T-helper 9 cell (primary cell): ENCODE data around the gene MAP7.
"Not testable (repeated sequence)": the region's sequence is repeated elsewhere in the genome, so short reads cannot be mapped to it uniquely, and the experiment has no call there.

Source experiments
- DNase-seq: peaks from one replicate; pipeline ENCODE4 v3.0.0-alpha.2; 2020

MAP7 gene

GRCh38 chr6:136502786-136503185, 47.4 kb downstream of the MAP7 start:
- no peak for DNase-seq

DNA sequence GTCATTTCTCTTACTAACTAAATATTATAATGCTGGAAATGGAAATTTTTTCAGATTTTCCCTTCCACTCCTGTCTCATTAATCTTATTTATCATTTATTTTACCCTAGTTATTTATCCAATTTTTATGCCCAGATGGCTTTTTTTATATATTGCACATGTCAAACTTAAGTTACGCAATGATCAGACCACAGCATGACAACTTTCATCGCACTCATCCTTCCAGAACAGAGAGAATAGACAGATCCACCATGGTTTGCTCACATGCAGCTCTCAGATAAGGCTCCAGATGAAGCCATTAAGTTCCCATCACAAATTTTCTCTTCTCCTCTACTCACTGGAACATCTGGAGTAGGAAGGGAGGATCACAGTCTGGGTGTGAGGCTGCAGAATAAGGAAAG, 48.7 kb downstream of the MAP7 start:
- DNase-seq, result no peak

GRCh38 chr6:136501096-136501495, 49.1 kb downstream of the MAP7 start:
- DNase-seq, result no peak

DNA sequence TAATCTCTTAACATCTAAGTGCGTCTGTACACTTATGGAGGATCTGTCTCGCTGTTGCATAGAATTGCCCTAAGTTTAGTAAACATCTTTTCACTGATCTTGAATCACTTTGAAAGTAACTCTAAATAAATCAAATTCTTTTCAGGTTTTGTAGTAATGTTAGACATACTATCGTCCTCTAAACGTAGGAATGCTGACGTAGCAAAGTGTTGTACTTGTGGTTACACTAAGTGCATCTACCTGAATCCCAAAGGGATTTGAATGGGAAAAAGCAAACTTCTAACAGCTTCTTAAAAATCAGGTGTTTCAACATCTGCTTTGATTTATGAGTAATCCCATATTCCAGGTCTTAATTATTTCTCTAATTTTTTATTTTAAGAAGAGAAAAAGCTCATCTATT, 49.8 kb downstream of the MAP7 start:
- no peak for DNase-seq

- DNase-seq, result no peak
Observed at GRCh38 chr6:136499370-136499769, 50.9 kb downstream of the MAP7 start.

DNA sequence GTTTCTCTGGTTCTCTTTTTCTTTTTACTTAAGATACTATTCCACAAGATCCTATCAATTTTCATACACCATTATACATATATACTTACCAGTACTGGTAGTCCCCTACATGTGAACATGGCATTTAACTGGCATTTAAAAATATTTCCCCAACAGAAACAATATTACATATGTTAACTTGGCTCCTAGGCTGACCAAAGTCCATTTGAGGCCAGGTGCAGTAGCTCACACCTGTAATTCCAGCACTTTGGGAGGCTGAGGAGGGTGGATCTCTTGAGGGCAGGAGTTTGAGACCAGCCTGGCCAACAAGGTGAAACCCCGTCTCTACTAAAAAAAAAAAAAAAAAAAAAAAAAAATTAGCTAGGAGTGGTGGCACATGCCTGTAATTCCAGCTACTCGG, 53.8 kb downstream of the MAP7 start:
- DNase-seq, result not testable (repeated sequence)

- no peak for DNase-seq
Observed at GRCh38 chr6:136494710-136495109, 55.5 kb downstream of the MAP7 start.

GRCh38 chr6:136494059-136494458, 56.2 kb downstream of the MAP7 start:
- no peak for DNase-seq

DNA sequence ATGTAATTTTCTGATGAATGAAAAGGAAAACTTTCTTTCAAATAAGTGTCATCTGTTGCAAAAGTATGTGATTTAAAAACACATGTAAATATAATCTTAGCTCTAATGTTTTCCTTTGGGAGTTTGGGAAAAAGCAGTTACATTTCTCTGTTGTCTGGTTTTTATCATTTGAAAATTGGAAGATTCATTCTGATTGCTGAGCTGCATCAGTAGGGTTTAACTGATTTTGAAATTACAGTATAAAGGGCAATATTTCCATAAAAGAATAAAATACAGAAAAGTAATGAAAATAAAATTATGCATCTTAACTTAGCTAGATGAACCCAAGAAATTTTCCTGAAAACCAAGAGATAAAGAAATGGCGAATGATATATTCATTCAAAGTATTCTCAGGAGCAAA, 57.8 kb downstream of the MAP7 start:
- DNase-seq, result no peak

DNA sequence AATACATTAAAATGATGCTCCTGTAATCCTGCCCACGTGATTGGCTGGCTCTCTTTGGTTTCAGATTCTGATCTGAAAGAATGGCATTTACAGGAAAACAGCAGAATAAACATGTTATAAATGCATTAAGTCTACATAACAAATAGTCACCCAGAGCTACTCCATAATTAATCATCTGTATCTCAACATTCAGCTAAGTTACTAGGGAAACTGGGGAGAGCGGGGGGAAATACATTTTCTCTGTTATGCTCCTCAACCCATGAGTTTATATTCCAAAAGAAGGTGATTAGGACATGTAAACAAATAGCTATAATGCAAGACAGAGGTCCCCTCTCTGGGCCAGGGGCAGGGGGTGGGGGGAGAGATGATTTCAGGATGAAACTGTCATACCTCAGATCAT, 58.5 kb downstream of the MAP7 start:
- DNase-seq, result no peak

- DNase-seq, result no peak
Observed at GRCh38 chr6:136491251-136491650, 59.0 kb downstream of the MAP7 start.

GRCh38 chr6:136489689-136490033, 60.6 kb downstream of the MAP7 start:
- DNase-seq, result not testable (repeated sequence)

- DNase-seq, result no peak
Observed at GRCh38 chr6:136487759-136488425, 62.3 kb downstream of the MAP7 start.

GRCh38 chr6:136486357-136486756, 63.9 kb downstream of the MAP7 start:
- no peak for DNase-seq

DNA sequence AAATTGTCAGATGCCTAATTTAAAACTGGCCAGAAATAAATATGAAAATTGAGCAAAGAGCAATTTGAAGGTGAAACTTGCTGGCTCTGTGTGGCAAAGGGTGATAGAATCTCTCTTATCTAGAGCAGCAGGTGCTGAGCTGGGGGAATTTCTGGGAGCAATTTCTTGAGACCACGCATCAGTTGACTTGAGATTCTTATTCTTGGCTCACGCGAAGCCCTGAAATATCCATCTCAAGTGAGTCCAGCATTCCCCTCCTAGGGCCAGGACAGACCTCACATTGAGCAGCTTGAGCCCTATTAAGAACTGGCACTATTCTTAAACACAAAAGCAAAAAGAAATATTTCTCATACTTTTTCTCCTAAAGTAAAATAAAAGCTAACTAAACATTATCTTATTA, 66.3 kb downstream of the MAP7 start:
- no peak for DNase-seq

DNA sequence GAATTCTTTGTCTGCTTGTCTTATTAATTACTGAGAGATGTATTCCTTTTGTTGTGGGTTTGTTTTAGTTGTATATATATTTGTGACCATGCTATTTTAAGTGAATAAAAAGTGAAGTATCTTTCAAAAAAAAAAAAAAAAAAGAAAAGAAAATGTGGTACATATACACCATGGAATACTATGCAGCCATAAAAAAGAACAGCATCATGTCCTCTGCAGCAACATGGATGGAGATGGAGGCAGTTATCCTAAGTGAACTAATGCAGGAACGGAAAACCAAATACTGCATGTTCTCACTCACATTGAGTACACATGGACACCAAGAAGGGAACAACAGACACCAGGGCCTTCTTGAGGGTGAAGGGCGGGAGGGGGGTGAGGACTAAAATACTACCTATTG, 67.2 kb downstream of the MAP7 start:
- DNase-seq, result not testable (repeated sequence)

DNA sequence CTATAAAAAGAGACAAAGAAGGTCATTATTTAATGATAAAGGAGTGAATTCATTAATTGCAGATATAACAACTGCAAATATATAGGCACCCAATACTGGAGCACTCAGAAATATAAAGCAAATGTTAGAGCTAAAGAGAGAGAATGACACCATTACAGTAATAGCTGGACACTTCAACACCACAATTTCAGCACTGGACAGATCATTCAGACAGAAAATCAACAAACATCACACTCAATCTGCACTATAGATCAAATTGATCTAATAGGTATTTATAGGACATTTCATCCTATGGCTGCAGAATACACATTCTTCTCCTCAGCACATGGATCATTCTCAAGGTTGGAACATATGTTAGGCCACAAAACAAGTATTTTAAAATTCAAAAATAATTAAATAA, 72.7 kb downstream of the MAP7 start:
- no peak for DNase-seq

- DNase-seq, result no peak
Observed at GRCh38 chr6:136475686-136476085, 74.5 kb downstream of the MAP7 start.

- no peak for DNase-seq
Observed at GRCh38 chr6:136474241-136474640, 76.0 kb downstream of the MAP7 start.

- DNase-seq, result no peak
Observed at GRCh38 chr6:136471922-136472321, 78.3 kb downstream of the MAP7 start.

DNA sequence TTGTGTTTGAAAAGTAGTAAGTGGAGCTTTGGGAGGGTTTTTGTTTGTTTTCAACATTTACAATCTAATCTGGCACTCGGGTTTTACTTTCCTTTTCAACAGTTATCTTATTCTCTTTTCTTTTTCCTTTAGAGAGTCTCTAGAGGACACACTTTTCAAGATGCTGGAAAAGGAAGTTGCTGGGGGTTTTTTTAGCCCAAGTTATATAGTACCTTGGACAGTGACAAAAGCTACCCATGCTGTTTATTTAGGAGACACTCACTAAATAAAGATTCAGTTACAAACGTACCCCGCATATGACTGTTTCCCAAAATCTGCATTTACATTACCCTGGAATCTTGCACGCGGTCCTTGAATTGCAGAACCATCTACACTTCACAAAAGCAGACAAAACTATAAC, 78.8 kb downstream of the MAP7 start:
- DNase-seq, result no peak

DNA sequence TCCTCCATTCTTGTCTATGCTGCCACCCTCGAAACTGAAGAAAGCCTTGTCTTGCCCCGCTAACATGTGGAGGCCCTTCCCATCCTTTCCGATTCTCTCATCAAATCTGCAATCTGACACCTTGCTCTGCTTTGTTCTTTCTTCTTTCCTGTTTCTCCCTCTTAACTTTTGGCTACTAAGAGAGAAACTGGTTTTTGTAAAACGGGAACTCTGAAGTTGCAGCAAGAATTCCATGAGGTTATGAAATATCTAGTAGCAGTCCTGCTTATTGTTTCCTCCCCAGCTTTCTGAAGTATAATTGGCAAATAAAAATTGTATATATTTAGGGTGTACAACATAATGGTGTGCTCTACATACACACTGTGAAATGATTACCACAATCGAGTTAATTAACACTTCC, 80.2 kb downstream of the MAP7 start:
- no peak for DNase-seq

- DNase-seq, result no peak
Observed at GRCh38 chr6:136469154-136469553, 81.1 kb downstream of the MAP7 start.

DNA sequence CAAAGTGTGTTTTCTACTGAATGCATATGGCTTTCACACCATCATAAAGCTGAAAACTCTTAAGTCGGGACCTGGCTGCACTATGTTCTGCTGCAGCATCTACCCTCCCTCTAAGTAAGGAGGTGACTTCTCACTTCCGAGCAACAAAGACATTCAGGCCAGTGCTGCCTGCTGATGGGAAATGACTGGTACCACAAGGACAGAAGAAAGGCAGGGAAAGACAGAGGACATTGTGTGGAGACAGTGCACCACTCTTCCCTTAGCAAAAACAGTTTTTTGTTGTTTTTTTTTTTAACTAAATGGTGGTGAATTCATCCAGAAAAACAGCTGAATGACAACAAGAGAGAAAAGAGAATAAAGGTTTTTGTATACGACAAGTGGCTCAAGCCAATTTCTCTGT, 81.5 kb downstream of the MAP7 start:
- no peak for DNase-seq

DNA sequence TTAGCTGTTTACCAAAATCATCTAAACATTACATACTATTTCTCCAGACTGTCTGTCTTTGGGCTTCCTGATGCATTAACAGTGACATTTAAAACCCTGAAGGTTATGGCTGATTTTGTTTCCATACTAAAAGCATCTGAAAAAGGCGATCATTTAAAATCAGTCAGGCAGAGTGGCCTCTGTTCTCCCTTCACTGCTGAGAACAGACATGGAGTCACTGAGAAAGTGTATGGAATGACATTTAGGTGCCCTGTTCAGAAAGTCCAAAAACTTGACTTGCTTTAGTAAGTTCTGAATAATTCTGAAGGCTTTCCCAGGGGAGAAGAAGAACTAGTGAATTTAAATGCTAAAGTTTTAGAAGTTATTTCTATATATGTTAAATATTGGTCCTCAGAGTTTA, 83.0 kb downstream of the MAP7 start:
- no peak for DNase-seq

DNA sequence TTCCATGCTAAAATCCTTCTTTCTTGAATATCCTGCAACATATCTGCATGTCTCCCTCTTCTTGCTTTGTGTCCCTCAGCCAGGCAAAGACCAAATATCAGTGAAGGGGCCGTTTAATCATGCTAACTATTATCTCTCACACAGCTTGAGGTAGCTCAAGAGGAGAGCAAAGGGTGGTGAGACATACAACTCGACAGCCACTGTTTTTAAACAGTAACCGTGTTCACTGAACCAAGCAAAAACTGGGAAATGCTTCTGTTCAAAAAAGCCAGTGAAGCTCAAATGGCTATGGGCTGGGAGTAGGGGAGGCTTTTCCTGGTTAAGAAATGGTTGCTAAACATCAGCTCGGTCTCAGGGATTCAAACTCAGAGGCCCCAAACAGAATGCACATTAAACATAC, 83.4 kb downstream of the MAP7 start:
- no peak for DNase-seq
